Pancreas (tissue), 10 donors: ENCODE data around the gene PIKFYVE. TPM values are rescaled to one million over a fixed set of nuclear protein-coding genes. Genes with fewer than 3 reads are reported as not detected.

Source experiments
- ATAC-seq, 4 donors: fragments of 200-7000 bp; cut with Tn5 transposase; one replicate each; pipeline versions ENCODE4 v1.8.0 to v1.9.1; 2020; ENCODE audit warnings: mild to moderate bottlenecking in 4 of 4, moderate library complexity in 4 of 4
- DNase-seq, 6 donors: peaks; one replicate each; pipeline ENCODE4 v3.0.0-alpha.2; 2020
- FAIRE-seq: peaks from 2 replicates; lab custom pipeline; 2012; peaks lifted over from hg19 to GRCh38; lab: Jason Lieb, UNC
- H3K27ac ChIP-seq, 4 donors: fragments of 200-600 bp; sonication (generic); 1 replicate in 3 of 4; 2 replicates in 1 of 4; pipeline versions ENCODE4 v1.5.0 to v1.8.0; 2020
- H3K27me3 ChIP-seq, 4 donors: fragments of 200-600 bp; one replicate each; pipeline ENCODE4 v1.8.0; 2021
- H3K36me3 ChIP-seq, 3 donors: fragments of 200-600 bp; sonication (generic) in 1 of 3; one replicate each; pipeline versions ENCODE4 v1.5.0 to v1.8.0; 2020 to 2021
- H3K4me1 ChIP-seq, 3 donors: fragments of 200-600 bp; one replicate each; pipeline ENCODE4 v1.8.0; 2021
- H3K4me3 ChIP-seq, 4 donors: fragments of 200-600 bp; sonication (generic) in 2 of 4; one replicate each; pipeline versions ENCODE4 v1.5.0 to v1.8.0; 2020 to 2021
- H3K9me3 ChIP-seq, 4 donors: fragments of 200-600 bp; one replicate each; pipeline ENCODE4 v1.8.0; 2021
- WGBS, 2 donors: extraction: QIAGEN DNeasy Blood & Tissue Kit; methylation state at CpG; one replicate each; pipeline ENCODE4 v1.1.7; 2013; 5-methylcytosine and 5-hydroxymethylcytosine counted together
- intact Hi-C, 3 donors: fragments of 100-400 bp; cut with DNase I; formaldehyde crosslinking; loops; one replicate each; pipeline versions ENCODE4 v1.11.1 to v1.14.2; 2022
- polyA plus RNA-seq, 2 donors: library from polyadenylated mRNA; stranded (reverse); fragments of 200-250 nt; gene quantifications; one replicate each; pipeline ENCODE4 v1.2.3, GENCODE V29; 2013
- total RNA-seq, 6 donors: library from RNA; stranded (reverse); fragmentation: NEBNext Ultra II Directional in 4 of 6; extraction: Animal tissue kit (Norgen Biotek cat#: 25700) in 4 of 6; gene quantifications; one replicate each; pipeline versions ENCODE4 v1.2.1 to v1.2.4, GENCODE V29; 2021 to 2023
- TF ChIP-seq, protein P1 (sequence below), 4 donors: fragments of 200-600 bp; sonication (generic) in 3 of 4; IDR thresholded peaks; one replicate each; pipeline versions ENCODE4 v1.5.0 to v1.8.0; 2021; ENCODE audit warnings: antibody characterized with exemption in 4 of 4
- donor health status: healthy with polysubstance abuse.
- donor health status: DM: no; HTN: no; CAD: no; lungs with moderate emphysema.
- donor health status: DM: no; HTN: no; CAD: no.
- donor health status: control.
- donor health status: control.
- donor health status: Bipolar disorder and iron deficiency.
- donor health status: DM: yes; HTN: yes; CAD: no.
- donor health status: DM: no; HTN: no; CAD: no.
- donor health status: DM: no; HTN: no; CAD: no.
- donor health status: DM: yes; HTN: yes; CAD: no.

Gene PIKFYVE
- total and polyA plus RNA-seq, 8 donors = 6.0 to 16.1 (median 13.3) TPM

DNA sequence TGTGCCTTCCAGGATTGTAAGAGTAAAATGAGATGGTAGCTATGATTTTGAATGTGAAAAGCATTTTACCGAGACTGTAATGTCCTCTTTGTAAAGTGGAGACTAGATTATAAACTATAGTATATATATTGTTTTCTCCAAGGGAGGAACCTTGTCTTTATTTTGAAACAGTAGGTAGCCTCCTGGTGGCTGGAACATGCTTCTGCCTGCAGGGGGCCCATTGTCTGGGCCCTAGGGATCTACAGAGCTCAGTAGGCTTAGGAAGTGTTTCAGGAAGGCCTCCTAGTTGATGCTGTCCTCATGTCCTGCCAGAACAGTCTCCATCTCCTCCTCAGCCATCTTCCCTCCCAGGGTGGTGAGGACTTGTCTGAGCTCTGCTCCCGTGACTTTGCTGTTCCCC, 3.0 kb downstream of the PIKFYVE start:
- intact Hi-C loops = no loop called here
- H3K27me3 ChIP-seq = no peaks in the 10 kb centered on the region
- TF ChIP-seq, protein P1, sequence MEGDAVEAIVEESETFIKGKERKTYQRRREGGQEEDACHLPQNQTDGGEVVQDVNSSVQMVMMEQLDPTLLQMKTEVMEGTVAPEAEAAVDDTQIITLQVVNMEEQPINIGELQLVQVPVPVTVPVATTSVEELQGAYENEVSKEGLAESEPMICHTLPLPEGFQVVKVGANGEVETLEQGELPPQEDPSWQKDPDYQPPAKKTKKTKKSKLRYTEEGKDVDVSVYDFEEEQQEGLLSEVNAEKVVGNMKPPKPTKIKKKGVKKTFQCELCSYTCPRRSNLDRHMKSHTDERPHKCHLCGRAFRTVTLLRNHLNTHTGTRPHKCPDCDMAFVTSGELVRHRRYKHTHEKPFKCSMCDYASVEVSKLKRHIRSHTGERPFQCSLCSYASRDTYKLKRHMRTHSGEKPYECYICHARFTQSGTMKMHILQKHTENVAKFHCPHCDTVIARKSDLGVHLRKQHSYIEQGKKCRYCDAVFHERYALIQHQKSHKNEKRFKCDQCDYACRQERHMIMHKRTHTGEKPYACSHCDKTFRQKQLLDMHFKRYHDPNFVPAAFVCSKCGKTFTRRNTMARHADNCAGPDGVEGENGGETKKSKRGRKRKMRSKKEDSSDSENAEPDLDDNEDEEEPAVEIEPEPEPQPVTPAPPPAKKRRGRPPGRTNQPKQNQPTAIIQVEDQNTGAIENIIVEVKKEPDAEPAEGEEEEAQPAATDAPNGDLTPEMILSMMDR (IDR thresholded peaks at IDR 0.05) = no peak
- FAIRE-seq = no peak
- peaks cover 0 to 14% (median 0%) of the 10 kb centered on the region in 3 donors for H3K36me3 ChIP-seq
- no peak for DNase-seq
- no peak for ATAC-seq
- WGBS, 2 donors = 91 to 94% methylated on average over 2 of the region's 2 CpGs
- peaks cover 3 to 24% (median 15%) of the 10 kb centered on the region in 3 donors for H3K4me1 ChIP-seq
- H3K27ac ChIP-seq = no peak overlapping the region
- H3K9me3 ChIP-seq = no peaks in the 10 kb centered on the region
- H3K4me3 ChIP-seq = no peak overlapping the region

DNA sequence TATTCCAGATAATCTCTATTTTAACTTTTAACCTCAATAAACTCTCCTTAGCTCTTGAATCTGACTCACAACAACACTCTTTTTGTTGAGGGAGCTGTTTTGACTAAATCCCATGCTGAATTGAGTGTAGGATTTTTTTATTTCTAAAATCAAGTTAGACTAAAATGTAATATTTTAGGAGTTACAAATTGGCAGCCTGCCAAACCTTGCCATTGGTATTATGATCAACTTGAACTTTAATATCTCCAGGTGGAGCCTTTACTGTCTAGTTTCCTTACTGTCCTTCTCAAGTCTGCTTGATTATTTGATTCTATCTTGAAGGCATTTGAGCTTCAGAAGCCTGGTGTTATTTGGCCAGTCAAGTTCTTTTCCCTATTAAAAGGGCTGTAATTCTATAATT, 8.7 kb downstream of the PIKFYVE start:
- H3K4me3 ChIP-seq = no peak overlapping the region
- H3K27me3 ChIP-seq = no peaks in the 10 kb centered on the region
- peaks cover 5 to 37% (median 15%) of the 10 kb centered on the region in 3 donors for H3K36me3 ChIP-seq
- H3K27ac ChIP-seq = no peak overlapping the region
- TF ChIP-seq, protein P1 (IDR thresholded peaks at IDR 0.05) = no peak
- DNase-seq (no peak), ATAC-seq (no peak), FAIRE-seq (no peak)
- no peaks in the 10 kb centered on the region for H3K4me1 ChIP-seq
- intact Hi-C loops = no loop called here
- H3K9me3 ChIP-seq = no peaks in the 10 kb centered on the region

GRCh38 chr2:208278549-208278948, 12.5 kb downstream of the PIKFYVE start:
- intact Hi-C loops = no loop called here
- Histone ChIP-seq H3K36me3 (peaks cover 5 to 33% (median 19%) of the 10 kb centered on the region in 3 donors), H3K4me1 (peaks cover 0 to 11% (median 4%) of the 10 kb centered on the region in 3 donors), H3K27ac (no peak overlapping the region), H3K9me3 (no peaks in the 10 kb centered on the region), H3K4me3 (no peak overlapping the region), H3K27me3 (no peaks in the 10 kb centered on the region)
- no peak for DNase-seq
- TF ChIP-seq, protein P1 (IDR thresholded peaks at IDR 0.05) = no peak
- ATAC-seq = no peak
- FAIRE-seq = no peak
- WGBS, 2 donors = 98 to 100% methylated on average over 2 of the region's 2 CpGs

GRCh38 chr2:208279236-208279635, 13.2 kb downstream of the PIKFYVE start:
- H3K27me3 ChIP-seq = no peaks in the 10 kb centered on the region
- no peak overlapping the region for H3K4me3 ChIP-seq
- H3K36me3 ChIP-seq = peaks cover 5 to 27% (median 19%) of the 10 kb centered on the region in 3 donors
- H3K9me3 ChIP-seq = no peaks in the 10 kb centered on the region
- no peak for ATAC-seq
- peaks cover 0 to 11% (median 4%) of the 10 kb centered on the region in 3 donors for H3K4me1 ChIP-seq
- no peak for FAIRE-seq
- no peak overlapping the region for H3K27ac ChIP-seq
- WGBS, 2 donors = 96 to 99% methylated on average over 2 of the region's 2 CpGs
- intact Hi-C loops = no loop called here
- TF ChIP-seq, protein P1 (IDR thresholded peaks at IDR 0.05) = no peak
- DNase-seq = no peak

GRCh38 chr2:208280234-208280633, 14.2 kb downstream of the PIKFYVE start:
- TF ChIP-seq, protein P1 (IDR thresholded peaks at IDR 0.05) = no peak
- no peak for ATAC-seq
- DNase-seq = no peak
- intact Hi-C loops = no loop called here
- Histone ChIP-seq H3K27me3 (no peaks in the 10 kb centered on the region), H3K36me3 (peaks cover 5 to 27% (median 19%) of the 10 kb centered on the region in 3 donors), H3K27ac (no peak overlapping the region), H3K9me3 (no peaks in the 10 kb centered on the region), H3K4me1 (peaks cover 0 to 11% (median 4%) of the 10 kb centered on the region in 3 donors), H3K4me3 (no peak overlapping the region)
- WGBS, 2 donors = 92 to 95% methylated on average over 2 of the region's 2 CpGs
- FAIRE-seq = no peak
